ENCODE data around the gene SDHAF4.
"Not testable (repeated sequence)": the region's sequence is repeated elsewhere in the genome, so short reads cannot be mapped to it uniquely, and the experiment has no call there.

The SDHAF4 gene

DNA sequence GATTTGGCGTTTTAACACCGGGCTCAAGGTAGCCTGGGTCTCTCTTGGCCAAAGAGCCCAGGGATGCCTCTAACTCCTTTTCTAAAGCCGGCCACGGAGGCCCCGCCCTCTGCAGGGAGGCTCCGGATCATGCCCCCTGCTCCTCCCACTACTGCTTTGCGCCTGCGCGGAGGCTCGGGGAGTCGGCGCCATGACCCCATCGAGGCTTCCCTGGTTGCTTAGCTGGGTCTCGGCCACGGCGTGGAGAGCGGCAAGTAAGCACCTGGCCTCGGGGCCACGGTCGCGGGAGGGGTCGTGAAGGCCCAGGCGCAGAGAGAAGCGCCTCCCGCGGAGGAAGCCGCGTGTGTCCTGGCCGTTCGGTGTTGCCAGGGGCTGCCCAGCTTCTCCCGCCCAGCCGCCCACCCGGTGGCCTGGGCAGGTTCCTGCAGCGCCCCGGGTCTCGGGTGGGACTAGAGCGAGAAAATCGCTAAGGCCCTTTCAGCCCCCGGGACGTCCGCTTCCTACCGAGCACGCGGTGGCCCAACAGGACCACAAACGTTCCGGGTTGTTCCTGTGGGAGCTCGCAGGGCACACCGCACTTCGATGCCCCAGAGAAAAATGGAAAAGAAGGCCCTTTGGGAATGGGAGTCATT is at the start of gene SDHAF4:
Gene SDHAF4 (plus strand): TSS at position 180 of the 632 bp plus-strand sequence. CDS start 11 bp downstream, at position 191.
- peak; percentile 92 for DNase-seq (ENCODE audit: low spot score)

- no peak for DNase-seq (ENCODE audit: low spot score)
These were observed 48.0 kb upstream of the SDHAF4 start for GRCh38 chr6:70518723-70519122.

DNA sequence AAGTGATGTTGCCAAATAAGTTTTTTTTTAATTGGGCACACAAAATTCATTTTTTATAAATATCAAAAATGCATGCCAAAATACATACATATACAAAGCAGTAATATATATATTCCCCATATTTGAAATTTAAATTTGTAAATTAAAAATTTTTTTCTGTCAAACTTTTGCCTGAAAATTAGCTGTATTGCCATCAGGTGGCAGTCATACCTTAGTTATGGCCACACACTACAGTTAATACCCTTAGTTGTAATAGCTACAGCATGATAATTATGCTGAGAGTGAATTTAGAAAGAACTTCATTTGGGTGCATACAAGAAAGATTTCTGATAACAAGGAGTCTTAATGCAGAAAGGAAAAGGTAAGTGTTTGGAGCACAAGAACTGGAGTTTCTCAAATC is 46.2 kb upstream of the SDHAF4 start:
- DNase-seq (ENCODE audit: low spot score), result peak; percentile 12

DNA sequence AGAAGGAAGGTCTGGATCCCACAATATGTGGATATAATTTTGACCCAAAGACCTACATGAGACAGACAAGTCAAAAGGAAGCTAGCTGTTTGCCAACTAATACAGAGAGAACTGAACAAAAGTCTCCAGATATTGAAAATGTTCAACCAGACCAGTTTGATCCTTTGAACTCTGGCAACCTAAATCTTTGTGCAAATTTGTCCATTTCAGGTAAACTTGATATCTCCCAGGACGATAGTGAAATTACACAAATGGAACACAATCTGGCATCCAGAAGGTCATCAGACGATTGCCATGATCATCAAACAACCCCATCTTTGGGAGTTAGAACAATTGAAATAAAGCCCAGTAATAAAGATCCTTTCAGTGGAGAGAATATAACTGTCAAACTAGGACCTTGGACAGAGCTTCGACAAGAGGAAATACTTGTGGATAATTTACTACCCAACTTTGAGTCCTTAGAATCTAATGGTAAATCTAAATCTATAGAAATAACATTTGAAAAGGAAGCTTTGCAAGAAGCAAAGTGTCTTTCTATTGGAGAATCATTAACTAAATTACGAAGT is 41.9 kb upstream of the SDHAF4 start:
- DNase-seq (ENCODE audit: low spot score), result no peak

GRCh38 chr6:70527071-70527737 is 39.5 kb upstream of the SDHAF4 start:
- DNase-seq (ENCODE audit: low spot score), result no peak

- DNase-seq (ENCODE audit: low spot score), result no peak
These were observed 36.7 kb upstream of the SDHAF4 start for GRCh38 chr6:70530023-70530422.

GRCh38 chr6:70531133-70531532 is 35.6 kb upstream of the SDHAF4 start:
- no peak for DNase-seq (ENCODE audit: low spot score)

- DNase-seq (ENCODE audit: low spot score), result no peak
These were observed 29.5 kb upstream of the SDHAF4 start for GRCh38 chr6:70537266-70537665.

DNA sequence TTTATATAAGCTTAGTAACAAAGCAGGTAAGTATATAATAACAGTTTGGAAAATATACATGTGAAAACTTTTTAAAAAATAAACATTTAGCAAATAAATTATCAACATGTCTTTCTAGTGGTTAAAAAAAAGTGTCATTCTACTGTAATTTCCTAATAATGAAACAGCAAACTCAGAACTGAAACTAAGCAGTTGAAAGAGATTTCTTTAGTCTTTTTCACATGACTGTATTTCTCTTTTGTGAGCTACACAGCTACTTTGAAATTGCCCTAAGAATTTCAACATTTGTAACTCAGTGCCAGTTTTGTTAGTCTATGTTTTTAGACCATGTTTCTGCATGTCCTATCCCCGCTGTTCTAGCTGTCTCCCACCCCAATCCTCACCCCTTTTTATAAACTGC is 28.4 kb upstream of the SDHAF4 start:
- DNase-seq (ENCODE audit: low spot score), result no peak

DNA sequence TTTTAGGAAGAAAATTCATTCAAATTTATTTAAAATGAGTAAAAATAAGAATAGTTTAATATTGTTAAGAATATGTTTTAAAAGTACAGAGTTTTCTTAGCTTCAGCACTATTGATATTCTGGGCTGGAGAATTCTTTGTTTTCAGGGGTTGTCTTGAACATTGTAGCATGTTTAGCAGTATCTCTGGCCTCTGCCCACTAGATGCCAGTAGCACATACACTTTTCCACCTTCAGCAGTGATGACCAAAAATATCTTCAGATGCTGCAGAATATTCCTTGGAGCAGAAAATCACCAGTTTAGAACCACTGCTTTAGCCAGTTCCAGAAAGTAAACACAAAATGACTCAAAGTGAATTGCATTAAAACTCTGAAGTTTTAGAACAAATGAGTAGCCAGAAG is 19.4 kb upstream of the SDHAF4 start:
- DNase-seq (ENCODE audit: low spot score), result peak; percentile 24

- no peak for DNase-seq (ENCODE audit: low spot score)
These were observed 18.8 kb upstream of the SDHAF4 start for GRCh38 chr6:70547905-70548304.

- DNase-seq (ENCODE audit: low spot score), result no peak
These were observed 17.4 kb upstream of the SDHAF4 start for GRCh38 chr6:70549327-70549726.

GRCh38 chr6:70551566-70551965 is 15.2 kb upstream of the SDHAF4 start:
- no peak for DNase-seq (ENCODE audit: low spot score)

GRCh38 chr6:70552286-70552940 is 14.3 kb upstream of the SDHAF4 start:
- not testable (repeated sequence) for DNase-seq (ENCODE audit: low spot score)

GRCh38 chr6:70552974-70553373 is 13.8 kb upstream of the SDHAF4 start:
- DNase-seq (ENCODE audit: low spot score), result no peak

- DNase-seq (ENCODE audit: low spot score), result no peak
These were observed 8.7 kb upstream of the SDHAF4 start for GRCh38 chr6:70557998-70558397.

GRCh38 chr6:70562401-70562800 is 4.3 kb upstream of the SDHAF4 start:
- not testable (repeated sequence) for DNase-seq (ENCODE audit: low spot score)

- DNase-seq (ENCODE audit: low spot score), result no peak
These were observed 3.2 kb upstream of the SDHAF4 start for GRCh38 chr6:70563530-70563929.

DNA sequence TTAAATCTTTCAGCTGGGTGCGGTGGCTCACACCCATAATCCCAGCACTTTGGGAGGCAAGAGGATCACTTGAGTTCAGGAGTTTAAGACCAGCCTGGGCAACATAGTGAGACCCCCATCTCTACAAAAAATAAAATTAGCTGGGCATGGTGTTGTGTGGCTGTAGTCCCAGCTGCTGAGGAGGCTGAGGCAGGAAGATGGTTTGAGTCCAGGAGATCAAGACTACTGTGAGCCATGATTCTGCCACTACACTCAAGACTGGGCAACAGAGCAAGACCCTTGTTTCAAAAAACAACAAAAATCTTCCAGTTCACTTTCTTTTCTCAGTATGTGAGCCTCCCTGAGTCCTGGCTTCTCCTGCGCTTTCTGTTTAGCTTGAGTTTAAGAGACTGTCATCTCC is 7.9 kb downstream of the SDHAF4 start:
- DNase-seq (ENCODE audit: low spot score), result no peak

- DNase-seq (ENCODE audit: low spot score), result no peak
These were observed 9.3 kb downstream of the SDHAF4 start for GRCh38 chr6:70575899-70576495.

DNA sequence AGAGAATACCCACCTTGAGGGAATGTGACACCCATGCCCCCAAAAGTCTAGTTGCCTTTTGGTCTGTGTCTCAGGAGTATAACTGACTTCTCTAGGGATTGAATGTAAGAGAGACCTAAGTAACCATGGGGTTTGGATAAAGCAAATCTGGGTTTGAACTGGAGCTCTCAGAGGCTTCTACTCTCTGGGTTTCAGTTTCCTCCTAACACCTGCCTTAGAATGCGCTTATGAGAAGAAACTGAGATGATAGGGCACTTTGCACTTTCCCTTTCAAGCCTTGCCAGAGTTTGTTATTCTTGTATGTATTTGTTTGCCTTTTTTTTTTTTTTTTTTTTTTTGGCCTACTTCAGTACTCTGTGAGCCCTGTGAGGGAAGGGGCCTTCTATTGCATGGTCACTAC is 19.4 kb downstream of the SDHAF4 start:
- no peak for DNase-seq (ENCODE audit: low spot score)

DNA sequence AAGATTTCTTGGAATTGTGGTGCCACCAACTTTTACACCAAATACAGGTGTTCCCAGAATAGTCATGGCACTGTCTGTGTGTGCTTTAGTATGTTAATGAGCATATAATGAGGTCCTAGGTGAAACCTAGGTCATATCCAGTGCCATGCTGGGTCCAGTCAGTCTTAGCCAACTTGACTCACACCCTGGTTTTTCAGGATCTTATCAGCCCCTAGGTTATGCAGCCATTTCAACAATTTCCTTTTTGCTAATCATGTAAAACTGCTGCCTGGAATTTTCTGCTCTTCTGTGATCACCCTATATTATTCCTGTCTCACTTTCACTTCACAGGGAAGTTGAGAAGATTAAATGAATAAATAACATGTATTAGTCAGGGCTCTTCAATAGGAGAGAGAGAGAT is 23.7 kb downstream of the SDHAF4 start:
- DNase-seq (ENCODE audit: low spot score), result peak; percentile 39

Measured in kidney tubule cell (primary cell).